K562 (cell line): Measurements from ENCODE around the gene TCF3. TPM values are rescaled to one million over a fixed set of nuclear protein-coding genes. Genes with fewer than 3 reads are reported as not detected.

ENCODE experiments used
- ATAC-seq: fragments of 200-7000 bp; cut with Tn5 transposase; 3 replicates; pipeline ENCODE4 v1.9.1; 2020; ENCODE audit warnings: moderate library complexity
- BruUV-seq: library from RNA; stranded (reverse); fragments of 400-500 nt; replicated peaks from 2 replicates; lab custom pipeline; 2021; lab: Mats Ljungman, UMichigan
- CTCF ChIA-PET: fragments of 300-600 bp; formaldehyde crosslinking; extraction: SDS; loops from one replicate; lab custom pipeline; 2021; ENCODE audit warnings: low intra/inter-chr PET ratio; lab: Yijun Ruan, JAX
- POLR2A ChIA-PET: fragments of 300-600, 350-650 bp; sonication (Branson Sonifier 250); formaldehyde crosslinking; extraction: SDS; loops from one replicate; lab custom pipeline; 2021; ENCODE audit warnings: antibody characterized with exemption, inconsistent platforms; lab: Yijun Ruan, JAX
- DNase-seq, 4 experiments: peaks; one replicate each; pipeline versions ENCODE4 v3.0.0 to v3.0.0-alpha.2; 2011 to 2018; ENCODE audit warnings: low spot score in 3 of 4, mixed read lengths in 3 of 4; ENCODE audit errors: extremely low read depth in 1 of 4
- FAIRE-seq: peaks from 2 replicates; lab custom pipeline; 2011; peaks lifted over from hg19 to GRCh38; lab: Jason Lieb, UNC
- H2AFZ ChIP-seq: 2 replicates; pipeline ENCODE4 v1.6.0; 2011; ENCODE audit warnings: low read depth, low read length, control low read depth, inconsistent platforms
- H3K27ac ChIP-seq: fragments of 200-600 bp; 3 replicates; pipeline ENCODE4 v1.8.0; 2011; ENCODE audit warnings: low read depth, mild to moderate bottlenecking, control low read depth, inconsistent platforms, low read length, moderate library complexity, mixed read lengths; ENCODE audit errors: extremely low read depth
- H3K27me3 ChIP-seq, 2 experiments: fragments of 300-600 bp in 1 of 2; 2 replicates in 1 of 2; 3 replicates in 1 of 2; pipeline versions ENCODE4 v1.6.0 to v1.8.0; 2011; ENCODE audit warnings: inconsistent platforms in 2 of 2, low read length in 2 of 2, mild to moderate bottlenecking in 1 of 2, mixed read lengths in 1 of 2, moderate library complexity in 1 of 2; ENCODE audit not compliant: control insufficient read depth in 2 of 2, insufficient read depth in 2 of 2
- H3K36me3 ChIP-seq: fragments of 300-600 bp; 3 replicates; pipeline ENCODE4 v1.8.0; 2011; ENCODE audit warnings: mild to moderate bottlenecking, low read length, inconsistent platforms; ENCODE audit not compliant: control insufficient read depth, insufficient read depth
- H3K4me1 ChIP-seq, 2 experiments: fragments of 200-600 bp in 1 of 2; replicated peaks in 1 of 2; 2 replicates in 1 of 2; 3 replicates in 1 of 2; pipeline versions ENCODE4 v1.5.1 to v1.8.0; 2011; ENCODE audit warnings: inconsistent platforms in 2 of 2, low read length in 2 of 2, mild to moderate bottlenecking in 1 of 2, mixed read lengths in 1 of 2, moderate library complexity in 1 of 2; ENCODE audit not compliant: control insufficient read depth in 2 of 2, insufficient read depth in 2 of 2
- H3K4me2 ChIP-seq: 2 replicates; pipeline ENCODE4 v1.6.1; 2011; ENCODE audit warnings: low read length, control low read depth, inconsistent platforms, mixed read lengths; ENCODE audit not compliant: insufficient read depth
- H3K4me3 ChIP-seq: fragments of 200-600 bp; sonication (generic), shearing (Covaris generic); 2 replicates; pipeline ENCODE4 v1.5.1; 2016; ENCODE audit warnings: control low read depth, inconsistent platforms
- H3K79me2 ChIP-seq: fragments of 200-600 bp; 3 replicates; pipeline ENCODE4 v1.8.0; 2011; ENCODE audit warnings: low read length, inconsistent platforms; ENCODE audit not compliant: control insufficient read depth, insufficient read depth
- H3K9ac ChIP-seq, 2 experiments: 2 replicates each; pipeline versions ENCODE4 v1.6.0 to v1.6.1; 2011; ENCODE audit warnings: low read depth in 2 of 2, low read length in 2 of 2, control low read depth in 1 of 2, inconsistent platforms in 1 of 2, mild to moderate bottlenecking in 1 of 2, mixed read lengths in 1 of 2; ENCODE audit not compliant: insufficient read depth in 1 of 2
- H3K9me1 ChIP-seq: one replicate; pipeline ENCODE4 v1.6.0; 2011; ENCODE audit warnings: inconsistent platforms, mild to moderate bottlenecking, low read length, moderate library complexity; ENCODE audit not compliant: control insufficient read depth, insufficient read depth
- H3K9me3 ChIP-seq: replicated peaks from 2 replicates; pipeline ENCODE4 v1.5.1; 2011; ENCODE audit warnings: low read depth, low read length, inconsistent platforms; ENCODE audit not compliant: control insufficient read depth, insufficient read depth
- H4K20me1 ChIP-seq: replicated peaks from 2 replicates; pipeline ENCODE4 v1.6.1; 2011; ENCODE audit warnings: low read length, inconsistent platforms, mixed read lengths; ENCODE audit not compliant: control insufficient read depth, insufficient read depth
- CBX1 ChIP-seq: sonication (generic); IDR thresholded peaks from 2 replicates; pipeline ENCODE4 v1.6.1; 2016; ENCODE audit warnings: antibody characterized with exemption, low read depth, mild to moderate bottlenecking
- CXXC5 ChIP-seq: fragments of 250-450 bp; sonication (Bioruptor Pico); IDR thresholded peaks from 2 replicates; pipeline ENCODE4 v1.8.0; 2022; ENCODE audit warnings: inconsistent platforms, mild to moderate bottlenecking, moderate library complexity
- GATAD2A ChIP-seq: fragments of 450-650 bp; IDR thresholded peaks from 2 replicates; pipeline ENCODE4 v1.6.1; 2017
- HMGXB4 ChIP-seq: sonication (generic); formaldehyde crosslinking; IDR thresholded peaks from 2 replicates; pipeline ENCODE4 v1.8.1; 2023; ENCODE audit warnings: mild to moderate bottlenecking, missing genetic modification reagents
- MLLT1 ChIP-seq, 2 experiments: fragments of 450-650 bp; IDR thresholded peaks; 2 replicates each; pipeline ENCODE4 v1.6.1; 2016
- PML ChIP-seq: IDR thresholded peaks from 2 replicates; pipeline ENCODE4 v1.6.1; 2012; ENCODE audit warnings: low read length, inconsistent platforms
- POLR2G ChIP-seq: fragments of 200-400 bp; formaldehyde crosslinking; IDR thresholded peaks from 2 replicates; pipeline ENCODE4 v1.6.1; 2017; ENCODE audit warnings: low read depth, mild to moderate bottlenecking, antibody characterized with exemption, low read length, moderate library complexity
- SREBF1 ChIP-seq: fragments of 150-350 bp; IDR thresholded peaks from 2 replicates; pipeline ENCODE4 v1.6.1; 2014; ENCODE audit warnings: antibody characterized with exemption, low read depth, low read length, borderline replicate concordance
- YY1 ChIP-seq, 3 experiments: IDR thresholded peaks; 2 replicates each; pipeline ENCODE4 v1.6.1; 2011; ENCODE audit warnings: low read length in 2 of 3, mild to moderate bottlenecking in 2 of 3, moderate library complexity in 2 of 3, borderline replicate concordance in 1 of 3, control low read depth in 1 of 3, low read depth in 1 of 3; ENCODE audit not compliant: insufficient read depth in 3 of 3, insufficient replicate concordance in 2 of 3, control insufficient read depth in 1 of 3, insufficient read length in 1 of 3; ENCODE audit errors: extremely low read depth in 1 of 3
- ZBTB33 ChIP-seq: sonication (generic); formaldehyde crosslinking; IDR thresholded peaks from 2 replicates; pipeline ENCODE4 v1.8.1; 2023; ENCODE audit warnings: mild to moderate bottlenecking, missing genetic modification reagents
- ZFP36 ChIP-seq: fragments of 150-350 bp; IDR thresholded peaks from 2 replicates; pipeline ENCODE4 v1.6.1; 2018; ENCODE audit warnings: low read length, low read depth; ENCODE audit not compliant: partially characterized antibody
- WGBS: fragments of 100-300 bp; shearing (Covaris generic); methylation state at CpG from one replicate; pipeline ENCODE4 v1.1.6; 2016; ENCODE audit warnings: low coverage, mixed read lengths; ENCODE audit not compliant: insufficient coverage; ENCODE audit errors: missing lambda C conversion rate; 5-methylcytosine and 5-hydroxymethylcytosine counted together
- in situ Hi-C: fragments of 300-500 bp; cut with MboI; formaldehyde crosslinking; loops from 4 replicates; pipeline ENCODE4 v1.15.0; 2018; ENCODE audit warnings: inconsistent platforms, mixed read lengths
- intact Hi-C: fragments of 100-400 bp; cut with micrococcal nuclease; formaldehyde crosslinking; loops from 2 replicates; pipeline ENCODE4 v1.14.2; 2022
- polyA plus RNA-seq, 8 experiments: library from polyadenylated mRNA; depleted of rRNA in 4 of 8; stranded (reverse) in 5 of 8; unstranded in 3 of 8; fragments of >200 nt; fragmentation: Nextera tagmentation in 2 of 8; fragmentation: Illumina TruSeq in 1 of 8; extraction: Ambion mirVana in 2 of 8; extraction: Trizol in 1 of 8; gene quantifications; 2 replicates each; pipeline versions ENCODE4 v1.2.1 to v1.2.3, GENCODE V29; 2011 to 2014; ENCODE audit warnings: inconsistent platforms in 1 of 8, missing spikeins in 1 of 8
- total RNA-seq, 7 experiments: library from RNA; depleted of rRNA in 6 of 7; stranded (reverse); fragments of >200 nt in 6 of 7; fragmentation: Illumina TruSeq in 2 of 7; extraction: Trizol in 2 of 7; gene quantifications; 2 replicates each; pipeline versions ENCODE4 v1.2.1 to v1.2.3, GENCODE V29; 2011 to 2021; ENCODE audit warnings: low replicate concordance in 1 of 7
- TF ChIP-seq, protein P1 (sequence below), 2 experiments: fragments of 150-350 bp in 1 of 2; IDR thresholded peaks; 2 replicates each; pipeline ENCODE4 v1.6.1; 2012 to 2016; ENCODE audit warnings: low read depth in 2 of 2, low read length in 2 of 2, mild to moderate bottlenecking in 1 of 2, moderate library complexity in 1 of 2

TCF3 gene
- total and polyA plus RNA-seq, 9 of the 15 experiments (the other 6 are each of a cell fraction or from before 2014, with no cell fraction given), result 5.6 to 259 (median 84.0) TPM

DNA sequence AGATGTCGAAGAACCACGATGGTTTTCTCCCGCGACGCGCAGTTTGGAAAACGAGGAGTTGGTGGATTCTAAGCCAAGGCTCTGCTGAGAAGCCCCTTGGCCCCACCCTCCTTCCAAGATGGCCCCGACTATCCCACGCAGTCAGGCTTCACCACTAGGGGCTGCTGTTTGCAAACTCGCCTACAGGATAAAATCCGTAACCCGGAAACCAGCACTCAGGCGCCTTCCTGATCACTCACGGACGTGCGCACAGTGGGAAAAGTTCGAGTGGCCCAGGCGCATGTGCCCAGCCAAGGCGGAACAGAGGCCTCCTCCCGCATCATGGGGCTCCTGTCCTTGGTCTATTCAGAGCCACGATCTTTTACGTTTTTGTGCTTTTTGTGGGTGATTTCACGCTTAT is 28.0 kb downstream of the TCF3 start:
- no peaks in the 10 kb centered on the region for H3K27me3 ChIP-seq
- intact Hi-C loops (loop anchor here (5.0 kb wide), 1 partner anchor 48 kb away; no protein-coding TSS in a partner anchor), in situ Hi-C loops (no loop called here)
- CTCF ChIA-PET, result interaction anchor here (0.6 to 1.2 kb wide), 3 partner anchors 47 to 201 kb away, joined by 3 to 7 read pairs (median 4); no protein-coding TSS in a partner anchor
- peaks cover 7% of the 10 kb centered on the region; the same call in 2 of the 3 replicates for H3K79me2 ChIP-seq
- H3K36me3 ChIP-seq, result peaks cover 73% of the 10 kb centered on the region; the same call in 2 of the 3 replicates
- no peaks in the 10 kb centered on the region for H4K20me1 ChIP-seq
- 67% methylated on average over 22 of the region's 23 CpGs for WGBS
- POLR2A ChIA-PET, result no interaction called here
- H3K9me1 ChIP-seq, result no peaks in the 10 kb centered on the region
- no peak overlapping the region for H3K9ac ChIP-seq
- peak; percentile 99 for ATAC-seq
- peak overlapping the region; percentile 61; the same call in 1 of the 3 replicates for H3K27ac ChIP-seq
- peak; percentile 69 to 84 (median 77) for DNase-seq
- no TSS peak for BruUV-seq
- H3K4me1 ChIP-seq, result peaks cover 0 to 60% of the 10 kb centered on the region in 2 experiments; a peak in 2 of 5 replicates
- H3K4me2 ChIP-seq, result no peak overlapping the region
- no peaks in the 10 kb centered on the region for H3K9me3 ChIP-seq
- H3K4me3 ChIP-seq, result no peak overlapping the region
- peak; percentile 92 for FAIRE-seq
- no peak overlapping the region for H2AFZ ChIP-seq
- TF ChIP-seq PML (no peak), ZBTB33 (CRISPR knock-in tag) (peak; percentile 99), GATAD2A (peak; percentile 40; the same call in 1 of the 2 replicates), YY1 (IDR thresholded peaks at IDR 0.05; ENCODE audit: borderline replicate concordance in 1 of 3, control insufficient read depth in 1 of 3, extremely low read depth in 1 of 3, insufficient read depth in 3 of 3, insufficient read length in 1 of 3, insufficient replicate concordance in 2 of 3, low read depth in 1 of 3, low read length in 2 of 3) (peak; percentile 61 to 96 (median 92)), MLLT1 (IDR thresholded peaks at IDR 0.05) (peak in 1 of 2 experiments; percentile 95; a peak in 2 of 4 replicates), CBX1 (no peak), POLR2G (0 out of 2 replicates have a peak, but pooled peaks have one; percentile 2), CXXC5 (peak; percentile 41), ZFP36 (peak; percentile 19), HMGXB4 (CRISPR knock-in tag) (no peak), SREBF1 (no peak)
- TF ChIP-seq, protein P1, sequence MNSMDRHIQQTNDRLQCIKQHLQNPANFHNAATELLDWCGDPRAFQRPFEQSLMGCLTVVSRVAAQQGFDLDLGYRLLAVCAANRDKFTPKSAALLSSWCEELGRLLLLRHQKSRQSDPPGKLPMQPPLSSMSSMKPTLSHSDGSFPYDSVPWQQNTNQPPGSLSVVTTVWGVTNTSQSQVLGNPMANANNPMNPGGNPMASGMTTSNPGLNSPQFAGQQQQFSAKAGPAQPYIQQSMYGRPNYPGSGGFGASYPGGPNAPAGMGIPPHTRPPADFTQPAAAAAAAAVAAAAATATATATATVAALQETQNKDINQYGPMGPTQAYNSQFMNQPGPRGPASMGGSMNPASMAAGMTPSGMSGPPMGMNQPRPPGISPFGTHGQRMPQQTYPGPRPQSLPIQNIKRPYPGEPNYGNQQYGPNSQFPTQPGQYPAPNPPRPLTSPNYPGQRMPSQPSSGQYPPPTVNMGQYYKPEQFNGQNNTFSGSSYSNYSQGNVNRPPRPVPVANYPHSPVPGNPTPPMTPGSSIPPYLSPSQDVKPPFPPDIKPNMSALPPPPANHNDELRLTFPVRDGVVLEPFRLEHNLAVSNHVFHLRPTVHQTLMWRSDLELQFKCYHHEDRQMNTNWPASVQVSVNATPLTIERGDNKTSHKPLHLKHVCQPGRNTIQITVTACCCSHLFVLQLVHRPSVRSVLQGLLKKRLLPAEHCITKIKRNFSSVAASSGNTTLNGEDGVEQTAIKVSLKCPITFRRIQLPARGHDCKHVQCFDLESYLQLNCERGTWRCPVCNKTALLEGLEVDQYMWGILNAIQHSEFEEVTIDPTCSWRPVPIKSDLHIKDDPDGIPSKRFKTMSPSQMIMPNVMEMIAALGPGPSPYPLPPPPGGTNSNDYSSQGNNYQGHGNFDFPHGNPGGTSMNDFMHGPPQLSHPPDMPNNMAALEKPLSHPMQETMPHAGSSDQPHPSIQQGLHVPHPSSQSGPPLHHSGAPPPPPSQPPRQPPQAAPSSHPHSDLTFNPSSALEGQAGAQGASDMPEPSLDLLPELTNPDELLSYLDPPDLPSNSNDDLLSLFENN (IDR thresholded peaks at IDR 0.05; ENCODE audit: low read depth in 2 of 2, low read length in 2 of 2), result peak in 1 of 2 experiments; percentile 28; a peak in 1 of 4 replicates
